GM19455 (cell line): ENCODE data around the gene KIAA0232.
"Not testable (repeated sequence)": the region's sequence is repeated elsewhere in the genome, so short reads cannot be mapped to it uniquely, and the experiment has no call there.

Experiments
- ATAC-seq: cut with Tn5 transposase; IDR thresholded peaks from one replicate; pipeline ENCODE4 v1.9.1; 2021; ENCODE audit not compliant: unreplicated experiment

Gene KIAA0232

DNA sequence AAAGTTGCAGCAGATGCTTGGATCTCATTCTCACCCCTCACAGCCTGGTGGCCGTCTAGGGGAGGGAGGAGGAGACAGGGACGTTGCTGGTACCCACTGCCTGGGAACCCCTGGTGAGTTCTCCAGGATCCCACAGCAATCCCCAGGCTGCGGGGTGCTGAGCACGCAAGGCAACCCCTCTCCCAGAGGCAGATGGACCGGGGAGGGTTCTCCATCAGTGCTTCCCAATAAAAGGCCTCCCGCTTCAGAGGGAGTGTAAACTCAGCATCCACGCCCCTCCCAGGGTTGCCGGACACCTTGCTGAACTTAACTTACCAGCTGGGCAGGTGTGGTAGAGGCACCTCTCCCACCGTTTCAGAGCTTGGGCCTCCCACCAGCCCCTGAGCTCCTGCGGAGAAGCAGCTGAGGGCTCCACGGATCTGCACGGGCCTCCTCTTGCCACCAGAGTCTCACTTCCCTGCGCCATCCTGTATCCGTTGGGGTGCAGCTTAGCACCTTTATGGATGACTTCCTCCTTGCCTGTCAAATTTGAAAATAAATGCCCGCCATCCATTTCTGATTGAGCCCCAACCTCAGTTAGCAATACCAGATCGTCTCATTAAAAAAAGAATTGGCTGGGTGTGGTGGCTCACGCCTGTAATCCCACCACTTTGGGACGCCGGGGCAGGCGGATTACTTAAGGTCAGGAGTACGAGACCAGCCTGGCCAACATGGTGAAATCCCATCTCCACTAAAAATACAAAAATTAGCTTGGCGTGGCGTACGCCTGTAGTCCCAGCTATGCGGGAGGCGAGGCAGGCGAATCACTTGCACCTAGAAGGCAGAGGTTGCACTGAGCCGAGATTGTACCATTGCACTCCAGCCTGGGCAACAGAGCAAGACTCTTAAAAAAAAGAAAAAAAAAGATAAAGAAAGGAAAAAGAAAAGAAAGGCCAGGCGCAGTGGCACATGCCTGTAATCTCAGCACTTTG lies 112.3 kb downstream of the KIAA0232 start:
- no peak for ATAC-seq

DNA sequence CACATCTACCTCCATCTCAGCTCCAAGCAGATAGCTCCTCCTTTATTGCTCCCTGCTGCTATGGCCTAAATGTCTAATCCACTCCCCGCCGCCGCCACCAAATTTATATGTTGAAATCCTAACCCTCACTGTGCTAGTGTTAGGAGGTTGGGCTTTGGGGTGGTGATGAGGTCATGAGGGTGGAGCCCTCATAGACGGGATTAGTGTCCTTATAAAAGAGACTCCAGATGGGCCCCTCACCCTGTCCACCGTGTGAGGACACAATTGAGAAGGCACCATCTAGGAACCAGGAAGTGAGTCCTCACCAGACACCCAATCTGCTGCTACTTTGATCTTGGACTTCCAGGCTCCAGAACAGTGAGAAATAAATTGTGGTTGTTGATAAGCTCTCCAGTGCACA lies 113.5 kb downstream of the KIAA0232 start:
- no peak for ATAC-seq

DNA sequence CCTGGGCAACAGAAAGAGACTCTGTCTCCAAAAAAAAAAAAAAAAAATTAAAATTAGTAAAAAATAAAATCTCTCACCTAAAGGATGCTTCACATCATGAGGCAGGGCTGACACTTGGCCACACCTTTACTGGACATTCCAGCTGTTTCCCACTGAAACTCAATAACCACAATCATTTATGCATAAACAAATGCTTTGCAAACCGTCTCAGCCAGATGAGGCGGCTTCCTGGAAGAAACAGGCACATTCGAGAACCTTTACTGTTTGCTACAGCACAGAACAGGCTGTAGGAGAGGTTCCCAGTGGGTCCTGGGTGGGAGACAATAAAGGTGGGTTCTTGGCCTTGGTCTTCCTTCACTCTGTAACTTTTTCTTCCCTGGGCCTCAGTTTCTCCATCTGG lies 116.2 kb downstream of the KIAA0232 start:
- no peak for ATAC-seq

DNA sequence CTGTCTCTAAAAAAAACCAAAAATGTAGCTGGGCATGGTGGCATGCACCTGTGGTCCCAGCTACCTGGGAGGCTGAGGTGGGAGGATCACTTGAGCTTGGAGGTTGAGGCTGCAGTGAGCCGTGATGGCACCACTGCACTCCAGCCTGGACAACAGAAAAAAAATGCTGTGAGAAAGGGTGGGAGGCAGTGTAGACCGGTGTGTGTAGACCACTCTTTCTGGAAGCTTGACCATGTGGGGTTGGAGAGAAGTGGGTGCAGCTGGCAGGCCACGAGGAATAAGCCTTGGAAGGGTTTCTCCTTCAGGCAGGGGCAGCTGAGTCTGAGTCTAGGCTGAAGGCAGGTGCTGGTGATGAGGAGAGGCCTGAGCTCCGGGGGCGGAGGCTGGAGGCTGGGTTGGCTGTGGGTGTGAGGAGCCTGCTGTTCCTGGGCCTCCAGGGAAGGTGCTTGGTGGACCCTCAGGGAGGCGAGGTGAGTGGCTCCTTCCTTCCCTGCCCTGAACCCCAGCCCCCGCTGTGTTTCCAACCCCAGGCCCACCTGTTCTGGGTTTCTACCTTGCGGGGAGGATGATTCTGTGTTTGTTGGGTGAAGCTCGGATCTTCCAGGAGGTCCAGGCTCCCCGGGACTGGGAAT lies 117.8 kb downstream of the KIAA0232 start:
- ATAC-seq: no peak

DNA sequence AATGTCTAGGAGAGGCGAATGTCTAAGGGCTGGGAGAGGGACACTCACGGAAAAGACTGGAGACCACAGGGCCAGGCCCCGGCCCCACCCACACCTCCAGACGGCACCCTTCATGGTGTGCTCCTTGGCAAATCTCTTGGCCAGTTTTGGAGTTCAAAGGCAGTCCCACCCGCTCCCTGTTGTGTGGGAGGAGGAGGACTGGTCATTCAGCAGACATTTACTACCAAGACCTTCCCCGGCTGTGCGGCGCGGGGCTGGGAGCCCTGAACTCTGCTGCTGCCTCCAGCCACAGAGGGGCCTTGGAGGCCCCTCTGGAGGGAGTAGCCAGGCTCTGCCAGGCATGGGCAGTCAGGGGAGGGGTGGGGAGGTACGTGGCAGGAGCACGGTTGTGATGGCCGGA lies 118.4 kb downstream of the KIAA0232 start:
- ATAC-seq: no peak

DNA sequence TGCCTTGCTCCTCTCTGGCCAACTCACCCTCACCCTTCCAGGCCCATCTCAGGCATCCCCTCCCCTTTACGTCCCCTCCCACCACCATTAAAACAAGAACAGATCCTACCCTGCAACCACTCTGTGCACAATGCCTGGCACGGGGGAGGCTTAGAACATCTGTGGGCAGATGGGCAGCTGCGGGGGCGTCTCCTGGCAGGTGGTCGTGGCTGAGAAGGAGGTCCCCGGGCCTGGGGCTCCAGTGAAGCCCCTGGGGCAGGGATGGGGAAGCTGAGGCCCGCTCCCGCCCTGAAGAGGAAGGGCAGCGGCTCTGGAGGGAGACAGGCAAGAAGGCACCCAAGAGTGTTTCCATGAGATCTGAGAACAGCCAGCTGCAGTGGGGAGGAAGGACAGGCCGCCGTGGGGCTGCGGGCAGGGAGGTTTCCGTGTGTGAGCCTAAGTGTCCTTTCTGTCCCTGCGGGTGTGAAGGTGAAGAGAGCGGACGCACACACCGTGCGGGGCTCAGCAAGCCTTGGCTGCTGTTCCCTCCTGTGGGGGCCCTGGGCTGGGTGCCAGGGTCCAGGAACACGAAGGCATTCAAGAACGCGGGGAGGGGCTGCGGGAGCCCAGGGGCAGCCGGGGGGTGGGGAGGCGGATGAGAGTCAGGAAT lies 119.3 kb downstream of the KIAA0232 start:
- ATAC-seq: no peak

DNA sequence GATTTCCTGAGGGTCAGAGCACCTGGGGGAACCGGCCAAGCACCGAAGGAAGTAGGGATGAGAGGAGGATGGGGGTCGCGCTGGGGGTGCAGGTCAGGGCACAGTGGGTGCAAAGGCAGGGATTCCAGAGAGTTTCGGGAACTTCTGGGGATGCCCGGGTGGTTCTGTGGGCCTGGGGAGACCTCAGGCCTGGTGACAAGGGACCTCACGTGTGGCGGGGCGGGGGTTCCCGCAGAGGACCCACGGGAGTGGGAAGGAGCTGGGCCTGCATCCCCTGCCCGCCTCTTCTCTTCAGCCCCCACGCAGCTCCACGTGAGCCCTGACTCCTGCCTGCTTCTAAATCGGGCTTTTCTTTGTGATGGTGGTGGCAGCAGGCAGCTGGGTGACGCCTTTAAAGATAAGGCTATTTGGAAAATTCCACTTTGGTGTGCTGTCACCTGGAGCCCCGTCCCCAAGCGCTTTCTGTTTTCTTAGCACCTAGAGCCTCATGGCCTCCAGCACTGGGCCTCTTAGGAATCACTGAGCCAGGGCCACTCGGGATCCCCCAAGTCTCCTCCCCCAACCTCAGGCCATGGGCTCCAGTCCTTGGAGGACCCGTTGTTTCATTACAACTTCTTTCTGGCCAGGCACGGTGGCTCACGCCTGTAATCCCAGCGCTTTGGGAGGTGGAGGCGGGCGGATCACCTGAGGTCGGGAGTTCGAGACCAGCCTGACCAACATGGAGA lies 120.0 kb downstream of the KIAA0232 start:
- ATAC-seq: no peak

DNA sequence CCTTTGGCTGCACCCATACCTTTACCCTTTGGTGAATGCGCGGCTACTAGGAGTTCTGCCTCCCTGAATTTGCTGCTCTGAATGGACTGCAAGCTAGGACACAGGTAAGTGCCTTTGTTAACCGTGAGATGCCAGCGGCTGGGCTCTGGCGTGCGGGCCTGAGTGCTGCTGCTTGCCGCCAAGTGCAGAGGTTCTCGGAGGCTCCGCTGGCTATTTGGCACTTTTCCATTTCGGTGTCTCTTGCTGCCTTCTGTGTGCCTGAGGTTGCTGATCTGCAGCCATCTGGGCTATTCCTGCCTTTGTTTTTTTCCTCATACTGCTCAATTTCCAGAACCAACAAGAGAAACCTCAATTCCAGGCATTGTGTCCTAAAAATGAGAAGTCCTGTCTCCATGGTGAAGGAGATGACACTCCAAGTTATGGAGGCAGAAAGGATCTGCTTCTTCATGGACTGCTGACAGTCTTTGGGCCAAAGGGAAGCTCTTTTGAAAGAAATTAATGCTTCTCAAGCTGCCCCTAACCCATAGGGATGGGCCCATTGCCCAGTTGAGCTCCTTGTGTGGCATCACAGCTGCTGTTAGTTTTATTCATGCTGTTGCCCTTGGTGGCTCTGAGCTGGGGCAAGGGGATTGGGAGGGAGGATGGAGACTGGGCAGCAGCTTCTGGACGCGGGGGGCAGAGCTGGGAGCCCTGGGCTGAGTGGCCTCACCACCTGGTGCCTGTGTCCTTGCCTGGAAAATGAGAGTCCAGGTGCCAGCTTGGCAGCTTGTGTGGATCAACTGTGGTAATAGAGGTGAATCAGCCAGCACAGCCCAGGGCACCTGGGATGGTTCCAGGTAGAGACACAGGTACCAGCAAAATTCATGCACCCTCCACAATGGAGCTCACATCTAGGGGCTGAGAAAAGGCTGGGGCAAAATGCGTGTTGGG lies 123.3 kb downstream of the KIAA0232 start:
- ATAC-seq: no peak

DNA sequence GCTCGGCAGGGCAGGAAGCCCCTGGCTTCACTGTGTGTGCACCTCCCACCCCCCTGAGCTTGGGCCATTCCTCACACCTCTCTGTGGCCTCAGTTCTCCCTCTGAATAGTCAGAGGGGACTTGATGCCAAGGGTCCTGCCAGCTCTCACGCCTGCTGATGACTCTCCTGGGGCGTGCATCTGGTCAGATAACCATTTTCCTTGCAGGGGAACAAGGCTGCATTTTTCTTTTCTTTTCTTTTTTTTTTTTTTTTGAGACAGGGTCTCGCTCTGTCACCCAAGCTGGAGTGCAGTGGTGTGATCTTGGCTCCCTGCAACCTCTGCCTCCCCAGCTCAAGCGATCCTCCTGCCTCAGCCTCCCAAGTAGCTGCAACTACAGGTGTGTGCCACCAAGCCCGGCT lies 124.0 kb downstream of the KIAA0232 start:
- not testable (repeated sequence) for ATAC-seq

DNA sequence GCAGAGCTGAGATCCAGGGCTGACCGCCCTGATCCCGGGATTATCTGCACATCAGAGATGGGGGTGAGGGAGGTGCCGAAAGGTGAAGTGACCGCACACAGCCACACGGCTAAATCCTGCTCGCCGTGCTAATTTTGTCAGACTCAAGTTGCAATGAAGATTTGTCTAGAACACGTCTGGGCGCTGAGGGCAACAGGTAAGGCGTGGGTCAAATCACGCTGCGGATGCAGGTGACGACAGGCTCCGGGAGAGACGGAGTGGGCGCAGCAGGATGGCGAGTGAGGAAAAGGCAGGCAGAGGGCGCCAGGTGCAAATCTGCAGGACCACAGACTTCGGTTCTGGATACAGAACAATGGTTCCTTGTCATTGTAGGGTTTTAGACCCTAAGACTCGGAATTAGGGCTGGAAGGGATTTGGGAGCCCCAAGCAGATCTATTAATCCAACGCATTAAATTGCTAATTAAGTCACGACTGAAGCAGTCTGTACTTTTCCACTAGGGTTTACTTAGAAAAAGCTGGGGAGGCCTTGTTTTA lies 125.2 kb downstream of the KIAA0232 start:
- ATAC-seq: no peak

DNA sequence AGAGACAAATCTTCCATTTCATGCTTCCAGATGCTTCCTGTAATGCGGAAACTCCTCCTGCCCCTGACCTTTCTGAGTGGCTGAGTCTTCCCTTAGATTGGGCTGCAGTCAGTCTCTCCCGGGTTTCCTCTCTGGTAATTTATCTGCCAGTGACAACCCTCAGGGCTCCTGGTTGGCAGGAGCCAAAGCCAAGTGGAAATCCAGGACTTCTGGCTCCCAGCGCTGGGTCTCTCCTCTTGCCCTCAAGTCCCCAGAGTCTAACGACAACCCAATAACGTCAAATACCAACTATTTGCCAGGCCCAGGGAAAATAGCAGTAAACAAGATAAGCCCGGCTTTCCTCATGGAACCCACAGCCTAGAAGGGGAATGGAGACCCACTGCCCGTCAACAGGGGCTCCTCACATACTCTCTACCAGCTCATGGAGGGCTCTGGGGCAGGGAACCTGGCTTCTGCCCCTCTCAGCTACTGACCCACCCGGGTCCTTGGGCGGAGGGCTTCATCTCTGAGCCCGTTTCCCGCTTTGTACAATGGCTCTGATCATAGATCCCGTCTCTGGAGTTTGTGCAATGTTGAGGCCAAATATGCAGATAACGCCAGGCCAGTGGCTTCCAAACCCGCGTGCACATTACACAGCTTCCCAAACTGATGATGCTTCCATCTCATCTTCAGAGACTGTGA lies 126.0 kb downstream of the KIAA0232 start:
- no peak for ATAC-seq

DNA sequence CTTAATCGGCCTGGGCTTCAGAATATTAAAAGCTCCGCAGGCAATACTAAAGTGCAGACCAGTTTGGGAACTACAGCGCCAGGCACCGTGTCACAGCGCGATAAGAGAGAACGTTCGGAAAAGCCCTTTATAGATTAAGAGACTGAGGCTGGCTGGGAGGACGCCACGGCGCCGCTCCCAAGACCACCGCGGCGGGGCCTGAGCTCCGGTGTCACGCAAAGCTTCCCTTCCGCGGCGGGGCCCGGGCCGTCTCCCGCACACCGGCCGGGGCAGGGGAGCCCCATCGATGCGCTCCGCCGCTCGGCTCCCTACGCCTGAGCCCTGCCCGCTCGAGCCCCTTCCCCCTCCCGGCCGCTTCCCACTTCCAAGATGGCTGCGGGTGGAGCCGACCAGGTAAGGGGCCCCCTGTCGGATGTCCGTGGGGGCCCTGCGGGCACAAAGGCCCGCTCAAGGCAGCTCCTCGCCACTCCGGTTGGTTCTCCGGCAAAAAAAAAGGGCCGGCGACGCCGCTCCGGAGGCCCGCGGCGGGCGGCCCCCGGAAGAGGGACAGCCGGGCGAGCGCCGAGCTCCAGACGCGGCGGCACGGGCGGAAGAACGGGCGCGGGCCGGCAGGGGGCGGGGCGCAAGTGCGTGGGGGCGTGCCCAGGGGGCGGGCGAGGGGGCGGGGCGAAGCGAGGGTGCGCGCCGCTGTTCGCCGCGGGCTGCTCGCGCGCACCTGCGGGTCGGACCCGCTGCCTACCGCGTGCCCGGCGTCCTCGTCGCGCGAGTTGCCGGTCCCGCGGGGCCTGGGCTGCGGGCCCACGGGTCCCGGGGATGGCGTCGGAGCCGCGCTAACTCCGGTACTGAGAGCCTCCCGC lies 126.8 kb downstream of the KIAA0232 start, which contains the start of gene TBC1D14:
Gene TBC1D14, plus strand, starts transcription at position 714 of the 857 bp plus-strand sequence. CDS start 13,564 bp downstream, outside the sequence.
- ATAC-seq: peak; percentile 86

DNA sequence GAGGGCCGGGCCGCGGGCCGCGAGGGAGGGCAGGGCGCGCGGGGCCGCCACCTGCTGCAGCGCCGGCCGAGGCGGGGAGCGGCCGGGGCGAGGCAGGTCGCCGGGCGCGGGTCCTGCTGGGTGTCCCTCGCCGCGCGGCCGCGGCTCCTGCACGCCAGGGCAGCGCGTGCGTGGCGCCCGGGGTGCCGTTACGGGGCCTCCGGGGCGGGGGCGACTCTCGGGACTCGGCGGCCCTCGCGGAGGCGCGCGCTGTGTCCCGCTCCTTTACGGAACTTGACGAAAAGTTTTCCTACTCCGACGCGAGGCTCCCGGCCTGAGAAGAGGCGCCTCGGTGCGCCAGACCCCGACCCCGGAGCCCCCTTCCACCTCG lies 127.4 kb downstream of the KIAA0232 start:
- peak; percentile 36 for ATAC-seq

DNA sequence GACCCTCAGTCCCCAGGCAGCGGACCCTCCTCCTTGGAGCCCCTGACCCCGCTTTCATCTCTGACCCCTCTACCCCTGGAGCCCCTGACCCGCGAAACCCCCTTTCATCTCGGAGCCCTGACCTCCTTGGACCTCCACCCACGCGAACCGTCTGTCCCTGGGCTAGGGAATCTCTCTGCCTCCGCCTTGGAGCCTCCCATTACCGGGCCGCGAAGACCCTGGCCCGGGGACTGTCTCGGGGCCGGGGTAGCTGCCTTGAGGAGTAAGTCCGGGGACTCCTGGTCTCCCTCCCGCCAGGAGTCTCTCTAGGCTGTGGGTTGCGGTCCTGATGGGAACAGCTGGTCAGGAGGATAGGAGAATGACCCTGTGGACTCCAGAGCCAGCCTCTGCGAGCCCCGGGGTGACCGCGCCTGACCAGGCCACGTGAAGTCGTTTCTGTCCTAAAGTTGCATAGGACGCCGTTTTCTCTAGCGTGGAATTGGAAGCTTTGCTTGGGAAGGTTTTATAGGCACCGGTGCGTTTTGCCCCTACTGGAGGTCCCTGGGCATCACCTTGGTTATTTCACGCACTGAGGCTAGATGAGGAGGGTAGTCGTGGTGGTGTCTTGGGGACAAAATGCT lies 127.9 kb downstream of the KIAA0232 start:
- ATAC-seq: no peak

DNA sequence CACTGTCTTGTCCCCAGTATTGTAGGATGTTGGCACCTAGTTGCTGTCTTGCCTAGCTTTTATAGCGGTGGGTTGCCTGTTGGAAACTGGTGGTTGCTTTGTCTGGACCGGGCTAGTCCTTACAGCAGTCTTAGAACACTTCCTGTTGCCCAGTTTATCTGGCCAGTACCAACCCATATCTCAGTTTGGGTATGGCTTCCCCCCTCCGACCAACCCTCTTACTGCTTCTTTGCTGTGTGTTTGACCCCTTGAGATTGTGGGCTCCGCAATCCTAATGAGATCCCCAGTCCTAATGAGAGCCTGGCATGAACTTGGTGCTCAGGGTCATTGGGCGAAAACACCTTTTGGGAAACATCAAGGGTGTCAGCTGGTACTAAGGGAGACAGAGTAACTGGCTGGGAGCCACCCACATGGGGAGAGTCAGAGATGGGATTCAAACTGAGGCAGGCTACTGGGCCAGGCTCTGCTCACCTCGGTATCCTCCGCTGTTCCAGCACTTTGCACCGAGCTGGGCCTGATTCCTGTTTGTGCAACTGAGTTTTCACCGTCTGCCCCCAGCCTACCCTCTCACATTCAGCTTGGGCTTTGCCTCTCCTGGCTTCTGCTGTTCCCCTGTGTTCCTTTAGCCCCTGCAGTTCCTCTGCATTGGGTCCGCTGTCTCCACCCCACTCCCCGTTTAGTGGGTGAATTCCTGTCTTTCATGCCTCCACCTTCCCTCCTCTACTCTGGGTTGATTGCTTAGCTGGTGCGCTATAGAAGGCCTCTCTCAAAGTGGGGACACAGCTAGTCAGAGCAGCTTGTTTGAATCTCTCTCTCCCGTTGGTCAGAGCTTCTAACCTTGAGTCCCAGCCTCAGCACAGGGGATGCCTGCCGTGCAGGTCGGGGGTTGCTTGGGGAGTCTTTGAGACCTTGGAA lies 128.7 kb downstream of the KIAA0232 start:
- ATAC-seq: no peak

DNA sequence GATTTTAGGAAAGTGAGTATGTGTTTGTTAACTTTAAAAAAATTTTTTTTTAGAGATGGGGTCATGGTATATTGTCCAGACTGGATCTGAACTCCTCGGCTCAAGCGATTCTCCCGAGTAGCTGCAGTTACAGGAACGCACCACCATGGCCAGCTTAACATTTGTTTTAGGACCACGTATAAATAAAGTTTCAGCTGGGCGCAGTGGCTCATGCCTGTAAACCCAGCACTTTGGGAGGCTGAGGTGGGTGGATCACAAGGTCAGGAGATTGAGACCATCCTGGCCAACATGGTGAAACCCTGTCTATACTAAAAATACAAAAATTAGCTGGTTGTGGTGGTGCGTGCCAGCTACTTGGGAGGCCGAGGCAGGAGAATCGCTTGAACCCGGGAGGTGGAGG lies 129.4 kb downstream of the KIAA0232 start:
- not testable (repeated sequence) for ATAC-seq

DNA sequence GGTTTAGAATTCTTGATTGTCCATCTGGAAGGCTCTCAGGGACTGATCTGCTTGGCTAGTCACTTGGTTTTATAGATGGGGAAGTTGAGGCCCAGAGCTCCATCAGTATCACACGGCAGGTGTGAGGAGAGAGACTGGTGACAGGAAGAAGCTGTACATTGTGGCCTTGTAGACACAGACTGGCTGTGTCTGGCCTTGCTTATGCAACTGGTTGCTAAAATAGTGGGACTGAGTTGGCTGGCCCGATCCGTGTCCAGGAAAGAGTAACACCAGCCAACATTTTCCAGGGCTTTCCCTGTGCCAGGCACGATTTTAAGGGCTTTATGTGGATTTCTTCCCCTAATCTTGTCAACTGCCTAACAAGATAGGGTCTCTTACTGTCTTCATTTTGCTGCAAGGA lies 129.9 kb downstream of the KIAA0232 start:
- no peak for ATAC-seq
